ENCODE data around the gene CARS2. TPM values are rescaled to one million over a fixed set of nuclear protein-coding genes. Genes with fewer than 3 reads are reported as not detected.
A peak's percentile ranks its signal among the peaks of the same experiment; 100 is the strongest.

Gene CARS2, protein sequence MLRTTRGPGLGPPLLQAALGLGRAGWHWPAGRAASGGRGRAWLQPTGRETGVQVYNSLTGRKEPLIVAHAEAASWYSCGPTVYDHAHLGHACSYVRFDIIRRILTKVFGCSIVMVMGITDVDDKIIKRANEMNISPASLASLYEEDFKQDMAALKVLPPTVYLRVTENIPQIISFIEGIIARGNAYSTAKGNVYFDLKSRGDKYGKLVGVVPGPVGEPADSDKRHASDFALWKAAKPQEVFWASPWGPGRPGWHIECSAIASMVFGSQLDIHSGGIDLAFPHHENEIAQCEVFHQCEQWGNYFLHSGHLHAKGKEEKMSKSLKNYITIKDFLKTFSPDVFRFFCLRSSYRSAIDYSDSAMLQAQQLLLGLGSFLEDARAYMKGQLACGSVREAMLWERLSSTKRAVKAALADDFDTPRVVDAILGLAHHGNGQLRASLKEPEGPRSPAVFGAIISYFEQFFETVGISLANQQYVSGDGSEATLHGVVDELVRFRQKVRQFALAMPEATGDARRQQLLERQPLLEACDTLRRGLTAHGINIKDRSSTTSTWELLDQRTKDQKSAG
- total RNA-seq = 100 to 1,000 TPM in 1 of 4 donors, 10 to 100 TPM in 3; 40.0 to 398 (median 65.2) TPM

DNA sequence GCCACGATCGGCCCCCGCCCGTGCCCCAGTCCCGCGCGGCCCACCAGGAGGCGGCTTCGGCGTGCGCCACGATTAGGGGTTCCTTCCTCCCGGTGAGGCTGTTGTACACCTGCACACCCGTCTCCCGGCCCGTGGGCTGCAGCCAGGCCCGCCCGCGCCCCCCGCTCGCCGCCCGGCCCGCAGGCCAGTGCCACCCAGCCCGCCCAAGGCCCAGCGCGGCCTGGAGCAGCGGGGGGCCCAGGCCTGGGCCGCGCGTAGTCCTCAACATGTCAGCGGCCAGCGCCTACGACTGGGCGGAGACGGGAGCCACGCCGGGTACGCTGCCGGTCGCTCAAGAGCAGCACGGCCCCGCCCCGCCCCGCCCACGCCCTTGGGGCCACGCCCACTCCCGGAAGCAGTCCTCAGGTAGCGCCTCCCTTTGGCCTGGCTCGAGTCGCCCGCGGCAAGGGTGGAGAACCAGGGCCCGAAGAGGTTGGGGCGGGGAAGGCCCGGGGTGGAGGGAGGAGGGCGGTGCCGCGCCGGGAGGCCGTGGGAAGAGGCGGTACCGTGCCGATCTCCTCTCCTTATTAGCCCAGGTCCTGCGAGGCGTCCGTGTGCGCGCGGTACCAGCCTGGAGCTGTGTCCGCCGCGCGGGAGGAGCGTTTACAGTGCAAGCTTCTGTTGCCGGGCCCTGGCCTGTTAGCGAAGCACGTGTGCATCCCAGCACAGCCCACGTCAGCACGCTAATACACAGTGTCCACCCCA lies at the start of gene CARS2:
TSS of gene CARS2 (minus strand) at position 291 of the 744 bp plus-strand sequence. CDS start at position 268, 23 bp downstream.
- peak; percentile 87 for DNase-seq (ENCODE audit: low spot score)
- TF ChIP-seq, protein P1, sequence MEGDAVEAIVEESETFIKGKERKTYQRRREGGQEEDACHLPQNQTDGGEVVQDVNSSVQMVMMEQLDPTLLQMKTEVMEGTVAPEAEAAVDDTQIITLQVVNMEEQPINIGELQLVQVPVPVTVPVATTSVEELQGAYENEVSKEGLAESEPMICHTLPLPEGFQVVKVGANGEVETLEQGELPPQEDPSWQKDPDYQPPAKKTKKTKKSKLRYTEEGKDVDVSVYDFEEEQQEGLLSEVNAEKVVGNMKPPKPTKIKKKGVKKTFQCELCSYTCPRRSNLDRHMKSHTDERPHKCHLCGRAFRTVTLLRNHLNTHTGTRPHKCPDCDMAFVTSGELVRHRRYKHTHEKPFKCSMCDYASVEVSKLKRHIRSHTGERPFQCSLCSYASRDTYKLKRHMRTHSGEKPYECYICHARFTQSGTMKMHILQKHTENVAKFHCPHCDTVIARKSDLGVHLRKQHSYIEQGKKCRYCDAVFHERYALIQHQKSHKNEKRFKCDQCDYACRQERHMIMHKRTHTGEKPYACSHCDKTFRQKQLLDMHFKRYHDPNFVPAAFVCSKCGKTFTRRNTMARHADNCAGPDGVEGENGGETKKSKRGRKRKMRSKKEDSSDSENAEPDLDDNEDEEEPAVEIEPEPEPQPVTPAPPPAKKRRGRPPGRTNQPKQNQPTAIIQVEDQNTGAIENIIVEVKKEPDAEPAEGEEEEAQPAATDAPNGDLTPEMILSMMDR (IDR thresholded peaks at IDR 0.05) = no peak
- ATAC-seq (ENCODE audit: low FRiP score) = peak; percentile 98

DNA sequence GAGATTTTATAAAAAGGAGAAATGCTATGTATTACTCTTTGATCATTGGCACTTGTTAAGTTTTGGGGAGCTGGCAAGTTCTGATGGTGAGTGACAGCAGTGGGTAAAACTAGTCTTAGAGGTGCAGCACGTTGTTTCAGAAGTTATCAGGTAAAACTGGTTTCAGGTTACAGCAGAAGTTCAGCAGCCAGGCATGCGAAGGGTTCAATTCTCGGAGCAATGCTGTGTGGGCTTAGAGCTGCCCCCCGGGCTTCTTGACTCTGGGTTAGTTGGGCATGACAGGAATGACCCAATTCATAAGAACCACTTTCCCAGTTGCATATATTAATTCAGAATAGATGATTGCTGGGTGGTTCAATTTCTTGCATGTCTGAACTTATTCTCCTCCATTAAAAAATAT lies 42.4 kb upstream of the CARS2 start:
- TF ChIP-seq, protein P1 (IDR thresholded peaks at IDR 0.05) = no peak
- DNase-seq (ENCODE audit: low spot score) (no peak), ATAC-seq (ENCODE audit: low FRiP score) (no peak)

DNA sequence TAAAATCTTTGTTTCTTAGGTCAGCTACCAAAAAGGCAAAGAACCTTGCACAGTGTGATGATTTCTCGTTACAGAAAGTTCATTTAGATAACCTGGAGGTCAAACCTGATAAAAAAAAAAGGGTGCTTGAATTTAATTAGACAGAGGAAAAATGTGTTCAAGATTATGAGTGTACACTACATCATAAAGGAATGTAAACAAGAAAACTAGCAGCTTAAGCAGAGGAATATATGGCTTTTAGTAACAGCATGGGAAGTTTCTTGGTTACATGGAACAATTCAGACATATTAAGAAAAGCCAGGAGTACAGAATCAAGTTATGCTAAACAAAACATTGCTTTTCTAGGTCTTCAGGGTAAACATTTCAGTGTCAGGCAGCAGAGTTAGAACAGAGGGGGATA lies 40.5 kb upstream of the CARS2 start:
- ATAC-seq (ENCODE audit: low FRiP score) (no peak), DNase-seq (ENCODE audit: low spot score) (no peak)
- TF ChIP-seq, protein P1 (IDR thresholded peaks at IDR 0.05) = no peak

DNA sequence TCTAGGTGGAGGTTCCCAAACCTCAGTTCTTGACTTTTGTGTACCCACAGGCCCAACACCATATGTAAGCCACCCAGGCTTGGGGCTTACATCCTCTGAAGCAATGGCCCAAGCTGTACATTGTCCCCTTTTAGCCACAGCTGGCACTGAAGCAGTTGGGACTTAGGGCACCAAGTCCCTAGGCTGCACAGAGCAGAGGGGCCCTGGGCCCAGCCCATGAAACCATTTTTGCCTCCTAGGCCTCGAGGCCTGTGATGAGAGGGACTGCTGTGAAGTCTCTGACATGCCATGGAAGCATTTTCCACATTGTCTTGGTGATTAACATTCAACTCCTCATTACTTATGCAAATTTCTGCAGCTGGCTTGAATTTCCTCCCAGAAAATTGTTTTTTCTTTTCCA lies 37.8 kb upstream of the CARS2 start:
- TF ChIP-seq, protein P1 (IDR thresholded peaks at IDR 0.05) = no peak
- ATAC-seq (ENCODE audit: low FRiP score) (no peak), DNase-seq (ENCODE audit: low spot score) (no peak)

DNA sequence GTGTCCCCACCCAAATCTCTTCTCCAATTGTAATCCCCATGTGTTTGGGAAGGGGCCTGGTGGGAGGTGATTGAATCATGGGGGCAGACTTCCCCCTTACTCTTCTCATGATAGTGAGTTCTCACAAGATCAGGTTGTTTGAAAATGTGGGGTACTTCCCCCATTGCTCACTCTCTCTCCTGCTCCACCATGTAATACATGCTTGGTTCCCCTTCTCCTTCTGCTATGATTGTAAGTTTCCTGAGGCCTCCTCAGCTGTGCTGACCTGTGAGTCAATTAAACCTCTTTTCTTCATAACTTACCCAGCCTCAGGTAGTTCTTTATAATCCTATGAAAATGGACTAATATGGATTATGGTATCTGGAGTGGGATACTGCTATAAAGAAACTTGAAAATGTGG lies 31.6 kb upstream of the CARS2 start:
- ATAC-seq (ENCODE audit: low FRiP score) (no peak), DNase-seq (ENCODE audit: low spot score) (no peak)
- TF ChIP-seq, protein P1 (IDR thresholded peaks at IDR 0.05) = no peak

DNA sequence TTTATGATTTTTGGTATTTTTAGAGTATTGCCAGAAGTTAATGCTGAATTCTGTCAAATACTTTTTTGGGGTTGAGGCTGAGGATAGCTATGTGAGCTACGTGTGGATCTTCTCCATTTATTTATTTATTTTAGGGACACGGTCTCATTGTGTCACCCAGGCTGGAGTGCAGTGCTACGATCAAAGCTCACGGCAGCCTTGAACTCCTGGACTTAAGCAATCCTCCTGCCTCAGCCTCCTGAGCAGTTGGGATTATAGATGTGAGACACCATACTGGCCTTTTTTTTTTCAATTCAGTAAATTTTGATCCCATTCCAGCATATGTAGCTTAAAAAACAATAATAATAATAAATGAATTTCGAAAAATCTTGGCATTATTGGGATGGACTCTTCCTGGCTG lies 28.6 kb upstream of the CARS2 start:
- TF ChIP-seq, protein P1 (IDR thresholded peaks at IDR 0.05) = no peak
- DNase-seq (ENCODE audit: low spot score) (no peak), ATAC-seq (ENCODE audit: low FRiP score) (no peak)
